Gastroesophageal sphincter (tissue), 4 donors: ENCODE results near the gene ASB18. TPM values are rescaled to one million over a fixed set of nuclear protein-coding genes. Genes with fewer than 3 reads are reported as not detected.

Experiments used
- ATAC-seq: fragments of 150-250 bp; one replicate; pipeline ENCODE4 v1.9.1; 2016; ENCODE audit warnings: mild to moderate bottlenecking, moderate library complexity
- H3K27ac ChIP-seq, 4 donors: fragments of 200-600 bp; sonication (generic) in 3 of 4; 1 replicate in 3 of 4; 2 replicates in 1 of 4; pipeline ENCODE4 v1.5.1; 2016 to 2019
- H3K27me3 ChIP-seq: fragments of 200-600 bp; sonication (generic); one replicate; pipeline ENCODE4 v1.5.1; 2019
- H3K36me3 ChIP-seq, 2 donors: fragments of 200-600 bp; sonication (generic); one replicate each; pipeline ENCODE4 v1.5.1; 2019; ENCODE audit warnings: control low read depth in 1 of 2
- H3K4me1 ChIP-seq, 3 donors: fragments of 200-600 bp; sonication (generic); 1 replicate in 2 of 3; 2 replicates in 1 of 3; pipeline ENCODE4 v1.5.1; 2016 to 2019; ENCODE audit warnings: control low read depth in 2 of 3
- H3K4me3 ChIP-seq, 2 donors: fragments of 200-600 bp; sonication (generic); one replicate each; pipeline ENCODE4 v1.5.1; 2019; ENCODE audit warnings: mild to moderate bottlenecking in 1 of 2, moderate library complexity in 1 of 2
- H3K9me3 ChIP-seq, 3 donors: fragments of 200-600 bp; sonication (generic); one replicate each; pipeline ENCODE4 v1.5.1; 2017 to 2019; ENCODE audit warnings: control low read depth in 2 of 3
- CTCF ChIP-seq, 4 experiments: fragments of 200-600 bp in 2 of 4; fragments of 450-650 bp in 2 of 4; sonication (generic) in 1 of 4; IDR thresholded peaks; one replicate each; pipeline ENCODE4 v1.5.1; 2017 to 2019; ENCODE audit warnings: antibody characterized with exemption in 4 of 4, mild to moderate bottlenecking in 2 of 4, moderate library complexity in 2 of 4
- EP300 ChIP-seq: sonication (generic); formaldehyde crosslinking; IDR thresholded peaks from one replicate; pipeline ENCODE4 v1.6.1; 2017; ENCODE audit warnings: antibody characterized with exemption, mild to moderate bottlenecking
- POLR2A ChIP-seq, 2 donors: fragments of 450-650 bp; IDR thresholded peaks; one replicate each; pipeline ENCODE4 v1.6.1; 2017; ENCODE audit warnings: antibody characterized with exemption in 2 of 2, mild to moderate bottlenecking in 2 of 2, moderate library complexity in 1 of 2
- POLR2AphosphoS5 ChIP-seq: sonication (generic); formaldehyde crosslinking; IDR thresholded peaks from one replicate; pipeline ENCODE4 v1.6.1; 2017; ENCODE audit warnings: antibody characterized with exemption
- WGBS, 2 donors: methylation state at CpG; one replicate each; pipeline ENCODE4 v1.1.5; 2018; ENCODE audit warnings: low coverage in 1 of 2; 5-methylcytosine and 5-hydroxymethylcytosine counted together
- total RNA-seq, 4 donors: library from RNA; depleted of rRNA; stranded (reverse); fragments of >200 nt; gene quantifications; one replicate each; pipeline ENCODE4 v1.1.0, GENCODE V29; 2016

The ASB18 gene
- total RNA-seq, 4 donors from 2014 or later, result not detected

DNA sequence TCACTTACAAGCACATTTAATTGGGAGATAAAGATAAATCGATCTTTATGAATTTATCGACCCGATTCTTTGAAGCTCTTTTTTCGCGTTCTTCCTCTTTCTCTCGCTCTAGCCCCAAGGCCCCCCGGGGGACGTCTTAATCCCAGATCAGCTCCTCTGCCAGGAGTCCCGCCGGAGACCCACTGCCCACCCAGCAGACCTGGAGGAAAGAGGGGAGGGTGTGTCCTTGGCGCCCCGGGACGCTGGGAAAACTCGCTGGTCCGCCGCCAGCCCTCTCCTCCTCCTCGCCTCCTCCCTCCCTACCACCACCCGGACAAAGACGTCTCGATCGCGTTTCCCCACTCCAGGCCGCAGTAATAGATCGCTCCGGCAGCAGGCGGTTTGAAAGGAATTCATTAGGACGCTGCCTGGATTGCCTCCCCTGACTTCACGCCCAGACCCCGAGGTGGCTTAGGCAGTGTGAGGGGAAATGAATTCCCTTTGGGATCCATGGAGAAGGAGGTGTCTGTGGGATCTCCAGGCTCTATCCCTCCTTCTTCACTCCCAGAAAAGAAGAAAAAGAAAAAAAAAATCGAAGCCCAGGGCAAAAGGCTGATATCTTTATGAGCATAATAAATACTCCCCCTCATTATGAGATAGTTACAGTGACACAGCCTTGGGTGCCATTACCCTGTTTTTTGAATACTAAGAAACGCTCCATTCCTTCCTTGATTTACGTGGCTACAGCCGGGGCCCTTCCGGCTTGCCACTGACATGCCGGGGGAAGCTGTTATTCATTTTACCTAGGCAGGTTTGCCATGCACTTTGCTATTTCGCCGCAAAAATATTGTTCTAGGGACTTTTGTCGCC, 94.2 kb downstream of the ASB18 start:
- Histone ChIP-seq H3K36me3 (no peaks in the 10 kb centered on the region), H3K27ac (no peak overlapping the region), H3K4me1 (peaks cover 0 to 69% (median 41%) of the 10 kb centered on the region in 3 donors), H3K27me3 (peaks cover 100% of the 10 kb centered on the region), H3K9me3 (no peaks in the 10 kb centered on the region), H3K4me3 (no peak overlapping the region)
- no peak for ATAC-seq
- WGBS, 2 donors, result 3 to 9% methylated on average over 23 to 29 of the region's 38 CpGs
- no peak for TF ChIP-seq EP300
- no peak for TF ChIP-seq CTCF (IDR thresholded peaks at IDR 0.05)
- no peak for TF ChIP-seq POLR2A (IDR thresholded peaks at IDR 0.05)
- no peak for TF ChIP-seq POLR2AphosphoS5

DNA sequence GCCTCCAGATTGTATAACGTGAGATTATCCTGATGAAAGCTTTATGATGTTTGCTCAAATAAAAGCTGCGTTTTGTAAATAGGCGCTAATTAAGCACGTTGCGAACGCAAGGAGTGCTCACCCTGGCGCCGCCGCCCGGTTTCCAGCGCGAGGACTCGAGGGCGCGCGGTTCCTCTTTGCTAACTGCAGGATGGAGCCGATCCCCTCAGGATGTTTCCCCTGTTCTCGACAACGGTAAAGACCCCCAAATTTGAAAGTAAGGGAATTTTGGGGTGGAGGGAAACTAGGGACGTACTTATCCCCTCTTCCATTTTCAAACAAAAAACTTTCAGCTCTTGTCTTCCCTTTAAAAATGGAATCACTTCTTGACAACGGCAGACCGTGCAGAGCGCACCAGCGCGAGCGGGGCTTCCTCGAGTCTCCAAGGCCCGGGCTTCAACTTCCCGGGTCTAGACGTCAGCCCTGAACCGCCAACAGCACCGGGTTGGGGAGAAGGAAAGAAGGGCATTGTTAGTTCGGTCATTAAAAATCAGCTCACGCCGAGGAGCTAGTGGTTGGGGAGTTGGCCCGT, 95.0 kb downstream of the ASB18 start:
- no peaks in the 10 kb centered on the region for H3K36me3 ChIP-seq
- ATAC-seq, result no peak
- no peaks in the 10 kb centered on the region for H3K9me3 ChIP-seq
- no peak overlapping the region for H3K4me3 ChIP-seq
- TF ChIP-seq EP300 (no peak), CTCF (IDR thresholded peaks at IDR 0.05) (no peak), POLR2A (IDR thresholded peaks at IDR 0.05) (no peak), POLR2AphosphoS5 (no peak)
- H3K4me1 ChIP-seq, result peaks cover 0 to 76% (median 48%) of the 10 kb centered on the region in 3 donors
- WGBS, 2 donors, result 2 to 8% methylated on average over 7 to 22 of the region's 36 CpGs
- H3K27me3 ChIP-seq, result peaks cover 100% of the 10 kb centered on the region
- H3K27ac ChIP-seq, result no peak overlapping the region

DNA sequence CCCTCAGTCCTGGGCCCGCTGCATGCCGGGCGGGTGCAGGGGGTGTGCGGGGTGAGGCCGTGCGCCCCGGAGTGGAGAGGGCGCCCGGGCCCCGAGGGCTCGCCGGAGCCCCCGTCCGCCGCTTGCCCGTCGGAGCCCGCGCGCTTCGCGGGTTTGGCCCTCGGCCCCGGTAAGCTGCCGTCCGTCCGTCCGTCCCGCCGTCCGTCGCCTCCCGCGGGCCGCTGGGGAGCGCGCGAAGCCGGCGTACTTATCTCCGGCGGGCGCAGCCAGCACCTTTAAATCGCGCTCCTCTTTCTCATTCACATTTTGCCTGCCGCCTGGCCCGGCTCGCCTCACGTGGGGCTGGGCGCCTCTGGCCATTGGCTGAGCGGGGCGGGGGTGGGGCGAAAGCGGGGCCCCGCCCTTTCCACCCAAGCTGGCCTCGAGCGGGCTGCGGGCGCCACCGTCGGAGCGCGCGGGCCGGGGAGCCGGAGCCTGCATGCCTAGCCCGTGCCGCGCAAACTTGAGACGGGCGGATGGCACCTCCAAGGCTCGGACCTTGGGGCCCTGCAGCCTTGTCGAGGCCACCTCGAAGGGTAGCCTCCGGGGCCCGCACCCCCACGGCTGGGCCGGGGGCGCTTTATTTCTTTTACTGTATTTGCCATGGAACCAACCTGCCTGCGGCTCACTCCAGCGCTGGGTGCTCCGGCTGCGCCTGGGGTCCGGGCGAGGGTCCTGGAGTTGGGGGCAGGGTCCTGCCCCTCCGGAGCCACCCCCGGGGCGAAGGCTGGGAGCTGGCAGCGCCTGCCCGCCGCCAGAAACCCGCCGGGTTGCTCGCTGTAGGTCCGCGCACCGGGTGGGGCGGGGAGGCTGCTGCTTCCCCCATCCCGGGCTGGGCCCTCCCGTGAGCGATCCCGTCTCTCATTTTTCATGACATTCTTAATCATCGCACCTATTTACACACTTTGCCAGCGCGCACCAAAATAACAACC, 95.8 kb downstream of the ASB18 start, which contains the start of gene GBX2:
TSS of gene GBX2 (minus strand) at position 277 of the 971 bp plus-strand sequence. CDS start 415 bp downstream, outside the sequence.
- WGBS, 2 donors, result 0% methylated on average over 3 of the region's 105 CpGs; no CpG with 5 or more reads in 1 of the 2 donors

More for the DNA sequence above, 95.8 kb downstream of the ASB18 start, which contains the start of gene GBX2:
- peaks cover 0 to 81% (median 56%) of the 10 kb centered on the region in 3 donors for H3K4me1 ChIP-seq
- H3K4me3 ChIP-seq, result peak within 1 kb of the TSS in 1 of 2 donors; percentile 47
- ATAC-seq, result no peak
- H3K36me3 ChIP-seq, result no peaks in the 10 kb centered on the region
- H3K27ac ChIP-seq, result no peak within 1 kb of the TSS
- no peaks in the 10 kb centered on the region for H3K9me3 ChIP-seq
- TF ChIP-seq CTCF (IDR thresholded peaks at IDR 0.05) (no peak), EP300 (no peak), POLR2A (IDR thresholded peaks at IDR 0.05) (no peak), POLR2AphosphoS5 (no peak)
- peaks cover 100% of the 10 kb centered on the region for H3K27me3 ChIP-seq
